ENCODE results near the gene ENPEP.
A peak's percentile ranks its signal among the peaks of the same experiment; 100 is the strongest.
"Not testable (repeated sequence)": the region's sequence is repeated elsewhere in the genome, so short reads cannot be mapped to it uniquely, and the experiment has no call there.

ENPEP gene

GRCh38 chr4:110518889-110519490 is 43.0 kb downstream of the ENPEP start:
- DNase-seq, result no peak

GRCh38 chr4:110520886-110521285 is 44.9 kb downstream of the ENPEP start:
- no peak for DNase-seq

- no peak for DNase-seq
Observed at GRCh38 chr4:110526589-110526988, 50.6 kb downstream of the ENPEP start.

GRCh38 chr4:110527156-110527555 is 51.2 kb downstream of the ENPEP start:
- no peak for DNase-seq

- DNase-seq, result no peak
Observed at GRCh38 chr4:110532901-110533589, 57.1 kb downstream of the ENPEP start.

- DNase-seq, result no peak
Observed at GRCh38 chr4:110533590-110533910, 57.6 kb downstream of the ENPEP start.

- no peak for DNase-seq
Observed at GRCh38 chr4:110533940-110534339, 58.0 kb downstream of the ENPEP start.

- no peak for DNase-seq
Observed at GRCh38 chr4:110540581-110540980, 64.6 kb downstream of the ENPEP start.

GRCh38 chr4:110540982-110541451 is 65.1 kb downstream of the ENPEP start:
- DNase-seq, result peak; percentile 6

GRCh38 chr4:110543577-110543976 is 67.6 kb downstream of the ENPEP start:
- DNase-seq, result no peak

- DNase-seq, result no peak
Observed at GRCh38 chr4:110544594-110544993, 68.6 kb downstream of the ENPEP start.

GRCh38 chr4:110550260-110550659 is 74.3 kb downstream of the ENPEP start:
- no peak for DNase-seq

GRCh38 chr4:110553197-110553596 is 77.2 kb downstream of the ENPEP start:
- DNase-seq, result no peak

- no peak for DNase-seq
Observed at GRCh38 chr4:110567214-110567613, 91.3 kb downstream of the ENPEP start.

GRCh38 chr4:110576696-110577095 is 100.7 kb downstream of the ENPEP start:
- not testable (repeated sequence) for DNase-seq

GRCh38 chr4:110586131-110586850 is 110.3 kb downstream of the ENPEP start:
- no peak for DNase-seq

GRCh38 chr4:110587666-110588285 is 111.8 kb downstream of the ENPEP start:
- DNase-seq, result no peak

GRCh38 chr4:110589297-110589696 is 113.3 kb downstream of the ENPEP start:
- no peak for DNase-seq

- no peak for DNase-seq
Observed at GRCh38 chr4:110595583-110595982, 119.6 kb downstream of the ENPEP start.

- no peak for DNase-seq
Observed at GRCh38 chr4:110596431-110596830, 120.5 kb downstream of the ENPEP start.

- no peak for DNase-seq
Observed at GRCh38 chr4:110597582-110597981, 121.6 kb downstream of the ENPEP start.

- DNase-seq, result no peak
Observed at GRCh38 chr4:110602061-110602460, 126.1 kb downstream of the ENPEP start.

GRCh38 chr4:110605077-110605476 is 129.1 kb downstream of the ENPEP start:
- DNase-seq, result no peak

Data from right kidney (tissue), 1 donor.